IPS-18c (cell line): ENCODE measurements around the gene CDH8.

Experiments used
- H3K4me3 ChIP-seq: 2 replicates; pipeline ENCODE4 v1.7.0; 2013; ENCODE audit warnings: low read depth, mild to moderate bottlenecking, low read length, moderate library complexity; ENCODE audit not compliant: insufficient read depth
- H3K9me3 ChIP-seq: one replicate; pipeline ENCODE4 v1.6.1; 2013; ENCODE audit warnings: mild to moderate bottlenecking, low read length, moderate library complexity; ENCODE audit not compliant: control insufficient read depth, insufficient read depth

CDH8 gene

GRCh38 chr16:62036101-62036801 is at the start of gene CDH8:
CDH8 (minus strand) TSS chr16:62036438; CDS start chr16:62021403, 15,035 bp downstream.
- Histone ChIP-seq H3K9me3 (no peaks in the 10 kb centered on the region), H3K4me3 (peak within 1 kb of the TSS; percentile 75)

GRCh38 chr16:62079236-62079635 is 43.0 kb upstream of the CDH8 start:
- Histone ChIP-seq H3K9me3 (peaks cover 2% of the 10 kb centered on the region), H3K4me3 (no peak overlapping the region)

GRCh38 chr16:62077998-62078397 is 41.8 kb upstream of the CDH8 start:
- H3K9me3 ChIP-seq = no peaks in the 10 kb centered on the region
- no peak overlapping the region for H3K4me3 ChIP-seq

GRCh38 chr16:62076886-62077285 is 40.6 kb upstream of the CDH8 start:
- Histone ChIP-seq H3K4me3 (no peak overlapping the region), H3K9me3 (no peaks in the 10 kb centered on the region)

GRCh38 chr16:62068747-62069146 is 32.5 kb upstream of the CDH8 start:
- Histone ChIP-seq H3K4me3 (no peak overlapping the region), H3K9me3 (no peaks in the 10 kb centered on the region)

- Histone ChIP-seq H3K9me3 (no peaks in the 10 kb centered on the region), H3K4me3 (no peak overlapping the region)
Observed at GRCh38 chr16:62067981-62068380, 31.7 kb upstream of the CDH8 start.

GRCh38 chr16:62067182-62067581 is 30.9 kb upstream of the CDH8 start:
- H3K9me3 ChIP-seq = no peaks in the 10 kb centered on the region
- no peak overlapping the region for H3K4me3 ChIP-seq

- H3K4me3 ChIP-seq = no peak overlapping the region
- H3K9me3 ChIP-seq = no peaks in the 10 kb centered on the region
Observed at GRCh38 chr16:62066747-62067146, 30.5 kb upstream of the CDH8 start.

GRCh38 chr16:62064173-62064572 is 27.9 kb upstream of the CDH8 start:
- H3K4me3 ChIP-seq = no peak overlapping the region

GRCh38 chr16:62060089-62060488 is 23.9 kb upstream of the CDH8 start:
- Histone ChIP-seq H3K9me3 (no peaks in the 10 kb centered on the region), H3K4me3 (no peak overlapping the region)

More at GRCh38 chr16:62064173-62064572, 27.9 kb upstream of the CDH8 start:
- no peaks in the 10 kb centered on the region for H3K9me3 ChIP-seq

GRCh38 chr16:62059527-62059926 is 23.3 kb upstream of the CDH8 start:
- H3K4me3 ChIP-seq = no peak overlapping the region
- H3K9me3 ChIP-seq = no peaks in the 10 kb centered on the region

GRCh38 chr16:62058412-62058811 is 22.2 kb upstream of the CDH8 start:
- no peak overlapping the region for H3K4me3 ChIP-seq
- H3K9me3 ChIP-seq = no peaks in the 10 kb centered on the region

GRCh38 chr16:62051942-62052341 is 15.7 kb upstream of the CDH8 start:
- H3K9me3 ChIP-seq = no peaks in the 10 kb centered on the region

GRCh38 chr16:62050793-62051192 is 14.6 kb upstream of the CDH8 start:
- no peak overlapping the region for H3K4me3 ChIP-seq
- H3K9me3 ChIP-seq = no peaks in the 10 kb centered on the region

More at GRCh38 chr16:62051942-62052341, 15.7 kb upstream of the CDH8 start:
- H3K4me3 ChIP-seq = no peak overlapping the region

GRCh38 chr16:62046801-62047200 is 10.6 kb upstream of the CDH8 start:
- Histone ChIP-seq H3K4me3 (no peak overlapping the region), H3K9me3 (no peaks in the 10 kb centered on the region)

GRCh38 chr16:62041401-62041800 is 5.2 kb upstream of the CDH8 start:
- H3K9me3 ChIP-seq = no peaks in the 10 kb centered on the region
- H3K4me3 ChIP-seq = no peak overlapping the region

GRCh38 chr16:62038646-62039045 is 2.4 kb upstream of the CDH8 start:
- Histone ChIP-seq H3K4me3 (no peak overlapping the region), H3K9me3 (no peaks in the 10 kb centered on the region)

- H3K9me3 ChIP-seq = no peaks in the 10 kb centered on the region
- no peak overlapping the region for H3K4me3 ChIP-seq
Observed at GRCh38 chr16:62038225-62038624, 2.0 kb upstream of the CDH8 start.

GRCh38 chr16:62036802-62037135 is 531 bp upstream of the CDH8 start:
- H3K9me3 ChIP-seq = no peaks in the 10 kb centered on the region
- peak overlapping the region; percentile 75 for H3K4me3 ChIP-seq
